ENCODE data around the gene SAMD4B. TPM values are rescaled to one million over a fixed set of nuclear protein-coding genes. Genes with fewer than 3 reads are reported as not detected.

Gene SAMD4B
- total and polyA plus RNA-seq, 2 of the 8 experiments (the other 6 are each of a cell fraction or from before 2014, with no cell fraction given): 137 to 158 TPM

DNA sequence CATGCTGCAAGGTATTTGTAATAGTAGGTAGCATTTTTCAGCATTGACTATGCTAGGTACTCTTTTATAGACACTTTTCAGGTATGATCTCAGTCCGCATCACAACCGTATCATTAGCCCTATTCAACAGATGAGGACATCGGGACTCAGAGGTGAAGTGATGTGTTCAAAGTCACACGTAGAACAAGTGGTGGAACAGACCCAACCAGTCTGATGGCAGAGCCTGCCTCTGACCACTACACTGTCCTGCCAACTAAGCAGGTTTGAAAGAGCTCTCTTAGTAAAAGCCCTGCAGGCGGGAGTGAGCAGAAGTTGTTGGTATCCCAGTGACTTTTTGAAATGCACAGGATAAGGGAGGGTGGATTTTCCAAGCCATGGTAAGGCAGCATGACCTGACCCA, 28.5 kb downstream of the SAMD4B start:
- Histone ChIP-seq H3K79me2 (ENCODE audit: control insufficient read depth in 1 of 2, insufficient read depth in 2 of 2, low read length in 2 of 2) (no peaks in the 10 kb centered on the region), H2AK5ac (ENCODE audit: low read depth, low read length) (no peak overlapping the region), H2BK15ac (ENCODE audit: low read length) (no peak overlapping the region), H4K8ac (ENCODE audit: extremely low read depth, insufficient read depth, low read length) (no peak overlapping the region), H3K56ac (replicated peaks; ENCODE audit: insufficient read length, low read depth, low read length) (no peak overlapping the region), H3K79me1 (ENCODE audit: low read depth, low read length) (peaks cover 2% of the 10 kb centered on the region; the same call in 1 of the 2 replicates), H3K23ac (ENCODE audit: insufficient read length) (no peak overlapping the region), H3K4me3 (ENCODE audit: extremely low read depth in 1 of 4, insufficient read depth in 2 of 4, low read depth in 3 of 4, low read length in 4 of 4) (no peak overlapping the region), H3K9ac (replicated peaks in 1 of 4; ENCODE audit: extremely low read depth in 1 of 4, low read depth in 3 of 4, low read length in 3 of 4) (no peak overlapping the region), H3K36me3 (ENCODE audit: control insufficient read depth in 2 of 4, insufficient read depth in 4 of 4, low read length in 3 of 4) (peaks cover 9 to 51% (median 37%) of the 10 kb centered on the region in 4 experiments), H2AFZ (ENCODE audit: low read length) (no peak overlapping the region), H4K5ac (ENCODE audit: insufficient read length, low read depth, low read length) (no peak overlapping the region), H3K14ac (ENCODE audit: insufficient read length) (no peak overlapping the region), H3K9me3 (ENCODE audit: insufficient read depth in 2 of 2, low read depth in 1 of 2, low read length in 1 of 2) (no peaks in the 10 kb centered on the region), H3K27me3 (replicated peaks in 1 of 4; ENCODE audit: control insufficient read depth in 3 of 4, extremely low read depth in 1 of 4, insufficient read depth in 3 of 4, low read length in 3 of 4) (no peaks in the 10 kb centered on the region), H3K23me2 (ENCODE audit: low read depth, low read length) (no peaks in the 10 kb centered on the region; the same call in 1 of the 2 replicates), H2BK5ac (ENCODE audit: low read depth, low read length) (no peak overlapping the region), H3K18ac (ENCODE audit: extremely low read depth, low read length) (no peak overlapping the region), H3K4me1 (replicated peaks in 1 of 4; ENCODE audit: control insufficient read depth in 3 of 4, insufficient read depth in 4 of 4, low read length in 3 of 4) (no peaks in the 10 kb centered on the region), H4K20me1 (replicated peaks in 1 of 2; ENCODE audit: control insufficient read depth in 1 of 2, insufficient read depth in 2 of 2, low read length in 2 of 2) (peaks cover 15 to 17% of the 10 kb centered on the region in 2 experiments), H4K91ac (replicated peaks; ENCODE audit: insufficient read length, low read length) (no peak overlapping the region), H2BK120ac (replicated peaks; ENCODE audit: low read depth, low read length) (no peak overlapping the region), H2BK12ac (ENCODE audit: low read depth, low read length) (no peak overlapping the region), H3K4ac (replicated peaks; ENCODE audit: insufficient read length, low read depth, low read length) (no peak overlapping the region), H3K27ac (ENCODE audit: low read depth, low read length) (no peak overlapping the region), H2BK20ac (ENCODE audit: low read length) (no peak overlapping the region), H3K4me2 (ENCODE audit: insufficient read depth in 1 of 2, low read depth in 2 of 2, low read length in 2 of 2) (no peak overlapping the region)
- FAIRE-seq (no peak), DNase-seq (ENCODE audit: low read depth in 1 of 2, low spot score in 2 of 2) (no peak)
- CTCF ChIA-PET (ENCODE audit: partially characterized antibody): interaction anchor here (0.6 to 2.0 kb wide), 4 partner anchors 13 to 566 kb away, joined by 3 to 10 read pairs (median 4); partner anchors contain the start of gene PLEKHG2
- POLR2A ChIA-PET (ENCODE audit: partially characterized antibody): interaction anchor here (0.7 to 1.7 kb wide), 4 partner anchors 12 to 21 kb away, joined by 3 to 9 read pairs (median 4); partner anchors contain the start of gene MED29
- 91% methylated on average over 5 of the region's 5 CpGs; no CpG with 5 or more reads in 1 of the 2 experiments for WGBS, 2 experiments (ENCODE audit: extremely low coverage in 1 of 2, insufficient coverage in 1 of 2, insufficient read length in 1 of 2, insufficient replicate concordance in 2 of 2, low coverage in 1 of 2, low lambda C conversion rate in 2 of 2, missing lambda C conversion rate in 1 of 2)
- TF ChIP-seq HDAC6 (IDR thresholded peaks at IDR 0.05; ENCODE audit: low read depth, low read length): no peak
- TF ChIP-seq SIX5 (IDR thresholded peaks at IDR 0.05; ENCODE audit: low read depth, low read length): no peak
- TF ChIP-seq YY1 (IDR thresholded peaks at IDR 0.05; ENCODE audit: low read depth, low read length): no peak
- no peak for TF ChIP-seq POLR2AphosphoS5 (IDR thresholded peaks at IDR 0.05; ENCODE audit: low read depth, low read length)
- no peak for TF ChIP-seq SUZ12 (IDR thresholded peaks at IDR 0.05; ENCODE audit: low read length)
- TF ChIP-seq POLR2A (IDR thresholded peaks at IDR 0.05; ENCODE audit: control extremely low read depth in 1 of 2, low read depth in 2 of 2, low read length in 2 of 2): no peak
- TF ChIP-seq GTF2F1 (IDR thresholded peaks at IDR 0.05; ENCODE audit: borderline replicate concordance, low read depth, low read length): no peak
- no peak for TF ChIP-seq EZH2 (IDR thresholded peaks at IDR 0.05; ENCODE audit: low read depth, low read length, severe bottlenecking)
- no peak for TF ChIP-seq TEAD4 (IDR thresholded peaks at IDR 0.05; ENCODE audit: low read depth, low read length)

Measured in H1 (cell line).